ENCODE data around the gene RBMS1.

RBMS1 gene

DNA sequence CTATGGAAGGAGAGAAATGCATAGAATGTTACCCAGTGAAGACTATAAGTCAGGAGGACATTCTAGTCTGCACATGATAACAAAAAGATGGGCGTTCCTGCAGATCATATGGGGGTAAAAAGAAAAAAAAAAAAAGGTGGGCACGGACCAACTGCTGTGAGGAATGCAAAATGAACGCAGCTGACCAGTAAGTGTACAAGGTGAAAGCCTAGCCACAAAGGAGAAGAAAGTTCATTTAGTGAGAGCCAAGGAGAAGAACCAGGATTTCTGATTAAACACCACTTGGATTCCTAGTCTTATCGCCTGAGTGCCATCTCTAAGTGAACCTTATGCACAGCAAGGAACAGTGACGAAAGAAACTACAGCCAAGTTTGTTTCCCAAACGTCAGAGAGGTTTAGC lies 26.5 kb downstream of the RBMS1 start:
- DNase-seq (ENCODE audit: low read depth), result no peak
- no peak overlapping the region for H3K4me3 ChIP-seq (ENCODE audit: control insufficient read depth, low read depth, low read length)
- TF ChIP-seq, protein P1, sequence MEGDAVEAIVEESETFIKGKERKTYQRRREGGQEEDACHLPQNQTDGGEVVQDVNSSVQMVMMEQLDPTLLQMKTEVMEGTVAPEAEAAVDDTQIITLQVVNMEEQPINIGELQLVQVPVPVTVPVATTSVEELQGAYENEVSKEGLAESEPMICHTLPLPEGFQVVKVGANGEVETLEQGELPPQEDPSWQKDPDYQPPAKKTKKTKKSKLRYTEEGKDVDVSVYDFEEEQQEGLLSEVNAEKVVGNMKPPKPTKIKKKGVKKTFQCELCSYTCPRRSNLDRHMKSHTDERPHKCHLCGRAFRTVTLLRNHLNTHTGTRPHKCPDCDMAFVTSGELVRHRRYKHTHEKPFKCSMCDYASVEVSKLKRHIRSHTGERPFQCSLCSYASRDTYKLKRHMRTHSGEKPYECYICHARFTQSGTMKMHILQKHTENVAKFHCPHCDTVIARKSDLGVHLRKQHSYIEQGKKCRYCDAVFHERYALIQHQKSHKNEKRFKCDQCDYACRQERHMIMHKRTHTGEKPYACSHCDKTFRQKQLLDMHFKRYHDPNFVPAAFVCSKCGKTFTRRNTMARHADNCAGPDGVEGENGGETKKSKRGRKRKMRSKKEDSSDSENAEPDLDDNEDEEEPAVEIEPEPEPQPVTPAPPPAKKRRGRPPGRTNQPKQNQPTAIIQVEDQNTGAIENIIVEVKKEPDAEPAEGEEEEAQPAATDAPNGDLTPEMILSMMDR (conservative IDR thresholded peaks at IDR 0.05; ENCODE audit: control insufficient read depth, insufficient read depth, low read depth, low read length), result no peak

DNA sequence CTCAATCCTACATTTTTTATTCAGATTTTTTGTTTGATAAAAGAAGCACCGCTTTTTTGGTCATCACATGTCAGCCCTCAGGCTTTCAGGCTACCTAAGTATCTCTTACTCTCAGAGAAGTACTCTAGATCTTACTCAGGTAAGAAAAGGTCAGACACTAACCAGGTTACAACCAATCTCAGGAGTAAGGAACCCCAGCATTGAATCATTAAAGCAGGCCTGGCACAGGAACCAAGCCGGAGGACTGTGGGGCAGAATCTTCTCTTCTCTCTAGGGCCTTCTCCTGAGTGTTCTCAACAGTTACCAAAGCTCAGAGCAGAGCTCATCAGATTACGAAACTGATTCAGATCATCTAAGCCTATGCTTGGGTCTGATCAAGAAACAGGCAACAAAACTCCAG lies 28.2 kb downstream of the RBMS1 start:
- peak; percentile 38 for DNase-seq (ENCODE audit: low read depth)

DNA sequence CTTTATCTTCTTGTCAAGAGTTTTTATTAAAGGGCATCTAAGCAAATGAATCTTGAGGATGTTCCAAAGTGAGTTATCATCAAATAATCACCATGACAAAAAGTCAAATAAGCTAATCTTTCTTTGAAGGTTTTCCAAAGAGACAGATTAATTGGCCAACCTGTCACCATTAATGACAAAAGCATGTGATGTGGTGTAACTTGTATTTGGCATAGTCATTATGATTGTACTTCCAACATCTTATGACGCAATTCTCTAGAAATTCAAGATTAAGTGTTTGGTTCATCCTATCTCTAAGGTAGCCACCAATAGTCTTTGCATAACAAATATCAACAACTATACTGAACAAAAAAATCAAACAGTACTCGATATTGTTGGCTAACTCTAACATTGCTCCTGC lies 28.6 kb downstream of the RBMS1 start:
- TF ChIP-seq, protein P1 (conservative IDR thresholded peaks at IDR 0.05; ENCODE audit: control insufficient read depth, insufficient read depth, low read depth, low read length), result no peak
- peak; percentile 57 for DNase-seq (ENCODE audit: low read depth)

More for the DNA sequence above, 28.2 kb downstream of the RBMS1 start:
- H3K4me3 ChIP-seq (ENCODE audit: control insufficient read depth, low read depth, low read length), result no peak overlapping the region
- TF ChIP-seq, protein P1 (conservative IDR thresholded peaks at IDR 0.05; ENCODE audit: control insufficient read depth, insufficient read depth, low read depth, low read length), result no peak

DNA sequence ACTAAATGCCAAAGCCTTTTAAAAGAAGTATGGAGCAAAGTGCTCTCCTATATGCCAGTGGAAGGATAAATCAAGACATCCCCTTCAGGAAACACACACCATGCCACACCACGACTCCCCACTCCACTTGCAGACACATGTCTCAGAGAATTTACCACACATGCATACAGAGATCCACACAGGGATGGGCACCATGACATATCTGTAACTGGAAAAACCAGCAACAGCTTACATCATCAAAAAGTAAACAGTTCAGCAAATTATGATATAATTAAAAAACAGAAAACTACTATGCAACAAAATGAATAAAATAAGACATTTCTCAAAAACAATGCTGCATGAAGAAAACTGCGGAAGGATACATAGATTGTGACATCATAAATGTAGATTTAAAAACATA lies 29.6 kb downstream of the RBMS1 start:
- no peak overlapping the region for H3K4me3 ChIP-seq (ENCODE audit: control insufficient read depth, low read depth, low read length)
- TF ChIP-seq, protein P1 (conservative IDR thresholded peaks at IDR 0.05; ENCODE audit: control insufficient read depth, insufficient read depth, low read depth, low read length), result no peak
- DNase-seq (ENCODE audit: low read depth), result no peak

More for the DNA sequence above, 28.6 kb downstream of the RBMS1 start:
- H3K4me3 ChIP-seq (ENCODE audit: control insufficient read depth, low read depth, low read length), result no peak overlapping the region

DNA sequence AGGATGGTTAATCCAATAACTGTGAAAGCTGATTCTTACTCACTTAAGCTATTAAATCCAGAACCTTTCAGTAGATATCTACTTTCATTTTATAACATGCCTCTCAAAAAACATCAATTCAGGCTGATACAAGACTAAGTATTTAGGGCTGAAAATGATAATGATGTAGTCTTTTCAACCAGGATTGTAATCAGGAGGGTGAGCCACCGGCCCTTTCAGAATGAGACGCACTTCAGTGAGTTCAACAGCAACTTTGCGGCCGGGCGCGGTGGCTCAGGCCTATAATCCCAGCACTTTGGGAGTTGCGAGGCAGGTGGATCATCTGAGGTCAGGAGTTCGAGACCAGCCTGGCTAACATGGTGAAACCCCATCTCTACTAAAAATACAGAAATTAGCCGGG lies 30.4 kb downstream of the RBMS1 start:
- H3K4me3 ChIP-seq (ENCODE audit: control insufficient read depth, low read depth, low read length), result no peak overlapping the region
- no peak for DNase-seq (ENCODE audit: low read depth)
- TF ChIP-seq, protein P1 (conservative IDR thresholded peaks at IDR 0.05; ENCODE audit: control insufficient read depth, insufficient read depth, low read depth, low read length), result no peak

DNA sequence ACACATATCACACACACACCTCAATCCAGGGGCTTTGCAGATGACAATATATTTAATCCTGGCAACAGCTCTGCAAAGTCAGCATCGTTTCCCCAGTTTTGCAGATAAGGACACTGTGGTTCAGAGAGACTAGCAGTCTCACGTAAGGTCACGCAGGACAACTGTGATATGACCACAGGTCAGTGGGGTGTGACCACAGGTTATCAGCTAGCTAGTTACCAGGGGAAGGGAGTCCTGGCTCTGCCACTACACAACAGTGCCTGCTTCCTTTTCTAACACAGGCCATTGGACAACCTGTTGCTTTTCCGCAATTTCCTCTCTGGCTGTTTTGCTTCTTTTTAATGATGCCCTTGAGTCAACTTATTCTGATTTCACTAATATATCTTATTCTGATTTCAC lies 33.3 kb downstream of the RBMS1 start:
- no peak for DNase-seq (ENCODE audit: low read depth)
- H3K4me3 ChIP-seq (ENCODE audit: control insufficient read depth, low read depth, low read length), result no peak overlapping the region
- TF ChIP-seq, protein P1 (conservative IDR thresholded peaks at IDR 0.05; ENCODE audit: control insufficient read depth, insufficient read depth, low read depth, low read length), result no peak

Data from fibroblast of mammary gland (primary cell).